Measurements from ENCODE around the gene CCNE1.

DNA sequence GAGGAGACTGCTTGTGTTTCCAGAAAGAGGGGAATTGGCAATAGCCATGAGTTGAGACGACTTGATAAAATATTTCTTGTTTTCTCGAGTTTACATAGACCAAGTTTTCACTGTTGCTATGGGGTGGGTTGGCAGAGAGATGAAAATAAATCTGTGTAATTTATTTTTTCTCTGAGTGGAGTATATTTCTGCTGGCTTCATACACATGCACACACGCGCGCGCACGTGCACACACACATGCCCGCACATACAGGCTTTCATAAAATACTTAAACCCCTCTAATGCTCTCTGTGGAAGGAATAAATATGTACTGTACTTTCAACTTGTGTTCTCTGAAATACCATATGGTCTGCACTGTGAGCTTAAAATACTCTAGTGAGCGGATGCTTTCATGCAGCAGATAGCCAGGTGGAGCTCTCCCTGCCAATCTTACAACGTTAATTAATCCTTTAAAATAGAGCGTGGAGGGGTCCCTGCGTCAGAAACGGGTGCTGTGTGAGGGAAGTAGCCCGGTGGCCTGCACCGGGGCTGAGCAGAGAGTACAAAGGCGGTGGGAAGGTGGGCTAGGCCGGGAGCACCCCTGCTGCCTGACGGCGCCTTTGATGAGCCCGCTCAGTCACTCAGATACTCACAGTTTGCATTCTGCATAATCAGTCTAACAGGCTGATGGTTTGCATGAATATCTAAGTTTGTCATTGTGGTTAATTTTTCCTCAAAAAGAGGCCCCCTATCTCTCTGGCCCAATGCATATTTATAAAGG is 44.1 kb downstream of the CCNE1 start:
- TF ChIP-seq, protein P1, sequence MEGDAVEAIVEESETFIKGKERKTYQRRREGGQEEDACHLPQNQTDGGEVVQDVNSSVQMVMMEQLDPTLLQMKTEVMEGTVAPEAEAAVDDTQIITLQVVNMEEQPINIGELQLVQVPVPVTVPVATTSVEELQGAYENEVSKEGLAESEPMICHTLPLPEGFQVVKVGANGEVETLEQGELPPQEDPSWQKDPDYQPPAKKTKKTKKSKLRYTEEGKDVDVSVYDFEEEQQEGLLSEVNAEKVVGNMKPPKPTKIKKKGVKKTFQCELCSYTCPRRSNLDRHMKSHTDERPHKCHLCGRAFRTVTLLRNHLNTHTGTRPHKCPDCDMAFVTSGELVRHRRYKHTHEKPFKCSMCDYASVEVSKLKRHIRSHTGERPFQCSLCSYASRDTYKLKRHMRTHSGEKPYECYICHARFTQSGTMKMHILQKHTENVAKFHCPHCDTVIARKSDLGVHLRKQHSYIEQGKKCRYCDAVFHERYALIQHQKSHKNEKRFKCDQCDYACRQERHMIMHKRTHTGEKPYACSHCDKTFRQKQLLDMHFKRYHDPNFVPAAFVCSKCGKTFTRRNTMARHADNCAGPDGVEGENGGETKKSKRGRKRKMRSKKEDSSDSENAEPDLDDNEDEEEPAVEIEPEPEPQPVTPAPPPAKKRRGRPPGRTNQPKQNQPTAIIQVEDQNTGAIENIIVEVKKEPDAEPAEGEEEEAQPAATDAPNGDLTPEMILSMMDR (conservative IDR thresholded peaks at IDR 0.05; ENCODE audit: low read length), result no peak
- no peak for TF ChIP-seq EZH2phosphoT487 (IDR thresholded peaks at IDR 0.05; ENCODE audit: borderline replicate concordance)
